ENCODE results near the gene BICDL1.

- TF ChIP-seq CTCF (IDR thresholded peaks at IDR 0.05) (no peak), POLR2A (IDR thresholded peaks at IDR 0.05) (no peak), EP300 (IDR thresholded peaks at IDR 0.05) (no peak)
Observed at GRCh38 chr12:120096671-120097202, 107.7 kb downstream of the BICDL1 start.

Measured in suprapubic skin (tissue), 3 donors.